ENCODE data around the gene NAV2. TPM values are rescaled to one million over a fixed set of nuclear protein-coding genes. Genes with fewer than 3 reads are reported as not detected.

NAV2 gene
- total and polyA plus RNA-seq, 3 donors from 2014 or later: 3.4 to 6.0 (median 3.9) TPM

GRCh38 chr11:19800714-19801519 is 88.3 kb downstream of the NAV2 start:
- H3K36me3 ChIP-seq (ENCODE audit: low read depth, missing control alignments): no peaks in the 10 kb centered on the region
- H3K27ac ChIP-seq: no peak overlapping the region
- TF ChIP-seq, protein P1, sequence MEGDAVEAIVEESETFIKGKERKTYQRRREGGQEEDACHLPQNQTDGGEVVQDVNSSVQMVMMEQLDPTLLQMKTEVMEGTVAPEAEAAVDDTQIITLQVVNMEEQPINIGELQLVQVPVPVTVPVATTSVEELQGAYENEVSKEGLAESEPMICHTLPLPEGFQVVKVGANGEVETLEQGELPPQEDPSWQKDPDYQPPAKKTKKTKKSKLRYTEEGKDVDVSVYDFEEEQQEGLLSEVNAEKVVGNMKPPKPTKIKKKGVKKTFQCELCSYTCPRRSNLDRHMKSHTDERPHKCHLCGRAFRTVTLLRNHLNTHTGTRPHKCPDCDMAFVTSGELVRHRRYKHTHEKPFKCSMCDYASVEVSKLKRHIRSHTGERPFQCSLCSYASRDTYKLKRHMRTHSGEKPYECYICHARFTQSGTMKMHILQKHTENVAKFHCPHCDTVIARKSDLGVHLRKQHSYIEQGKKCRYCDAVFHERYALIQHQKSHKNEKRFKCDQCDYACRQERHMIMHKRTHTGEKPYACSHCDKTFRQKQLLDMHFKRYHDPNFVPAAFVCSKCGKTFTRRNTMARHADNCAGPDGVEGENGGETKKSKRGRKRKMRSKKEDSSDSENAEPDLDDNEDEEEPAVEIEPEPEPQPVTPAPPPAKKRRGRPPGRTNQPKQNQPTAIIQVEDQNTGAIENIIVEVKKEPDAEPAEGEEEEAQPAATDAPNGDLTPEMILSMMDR (IDR thresholded peaks at IDR 0.05): no peak
- no peak for TF ChIP-seq POLR2A (IDR thresholded peaks at IDR 0.05)
- no peak for DNase-seq
- H3K4me3 ChIP-seq: no peak overlapping the region
- H3K4me1 ChIP-seq: no peaks in the 10 kb centered on the region
- no peaks in the 10 kb centered on the region for H3K27me3 ChIP-seq
- intact Hi-C loops (cut with DNase I; ENCODE audit: low total_unique reads): no loop called here
- H3K9me3 ChIP-seq: no peaks in the 10 kb centered on the region
- WGBS, 2 donors: 59 to 63% methylated on average over 4 of the region's 4 CpGs

DNA sequence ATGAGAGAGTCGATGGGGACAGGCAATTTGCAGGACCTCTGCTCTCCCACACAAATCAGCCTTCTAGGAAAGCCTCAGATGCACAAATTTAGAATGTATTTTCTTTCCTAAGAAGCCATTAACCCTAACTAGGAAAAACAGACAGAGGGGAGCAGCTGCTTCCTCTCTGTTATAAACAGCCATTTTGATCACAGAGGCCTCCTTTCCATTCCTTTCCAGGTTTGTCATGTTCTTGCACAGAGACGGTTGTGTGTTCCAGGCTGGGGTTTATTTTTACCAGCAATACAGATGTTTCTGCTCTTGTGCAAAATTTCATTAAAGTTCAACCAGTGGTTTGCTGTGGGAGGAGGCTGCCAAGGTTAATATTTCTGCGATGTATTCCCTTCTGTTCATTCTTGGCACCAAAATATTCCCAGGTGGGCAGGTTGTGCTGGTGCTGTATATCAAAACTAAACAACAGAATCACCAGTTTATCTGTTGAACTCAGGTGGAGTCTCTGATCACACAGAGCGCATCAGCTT is 90.2 kb downstream of the NAV2 start:
- TF ChIP-seq, protein P1 (IDR thresholded peaks at IDR 0.05): no peak
- TF ChIP-seq POLR2A (IDR thresholded peaks at IDR 0.05): no peak

DNA sequence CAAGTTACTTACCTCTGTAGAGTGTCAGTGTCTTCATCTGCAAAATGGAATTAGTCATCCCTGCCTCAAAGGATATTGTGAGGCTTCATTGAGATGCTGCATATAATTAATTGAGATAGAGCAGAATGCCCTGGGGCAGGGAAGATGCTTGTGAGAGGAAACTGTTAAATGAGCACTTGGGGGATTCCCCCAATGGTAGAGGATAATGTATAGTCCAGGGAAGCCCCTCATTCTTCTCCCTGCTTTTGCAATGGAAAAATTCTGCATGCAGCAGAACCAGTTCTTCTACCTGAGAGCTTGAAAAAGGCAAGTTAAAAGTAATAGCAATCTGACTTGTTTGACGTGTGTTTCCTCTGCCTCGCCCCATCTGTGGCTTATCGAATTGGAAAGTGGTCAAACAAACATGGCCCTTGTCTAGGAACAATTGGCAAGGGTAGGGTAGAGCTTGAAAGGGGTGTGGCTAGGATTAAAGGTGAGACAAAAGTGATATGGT is 90.9 kb downstream of the NAV2 start:
- no peak for TF ChIP-seq POLR2A (IDR thresholded peaks at IDR 0.05)
- TF ChIP-seq, protein P1 (IDR thresholded peaks at IDR 0.05): no peak
- Histone ChIP-seq H3K36me3 (ENCODE audit: low read depth, missing control alignments) (no peaks in the 10 kb centered on the region), H3K4me1 (no peaks in the 10 kb centered on the region), H3K4me3 (no peak overlapping the region), H3K27ac (no peak overlapping the region), H3K27me3 (no peaks in the 10 kb centered on the region), H3K9me3 (no peaks in the 10 kb centered on the region)
- intact Hi-C loops (cut with DNase I; ENCODE audit: low total_unique reads): no loop called here
- 94 to 95% methylated on average over 3 of the region's 3 CpGs for WGBS, 2 donors
- DNase-seq: no peak

More for the DNA sequence above, 90.2 kb downstream of the NAV2 start:
- H3K27me3 ChIP-seq: no peaks in the 10 kb centered on the region
- no peaks in the 10 kb centered on the region for H3K4me1 ChIP-seq
- intact Hi-C loops (cut with DNase I; ENCODE audit: low total_unique reads): no loop called here
- DNase-seq: no peak
- no peaks in the 10 kb centered on the region for H3K36me3 ChIP-seq (ENCODE audit: low read depth, missing control alignments)
- H3K4me3 ChIP-seq: no peak overlapping the region
- WGBS, 2 donors: 58 to 69% methylated on average over 4 of the region's 4 CpGs
- H3K27ac ChIP-seq: no peak overlapping the region
- no peaks in the 10 kb centered on the region for H3K9me3 ChIP-seq

GRCh38 chr11:19805376-19805775 is 92.7 kb downstream of the NAV2 start:
- Histone ChIP-seq H3K4me1 (no peaks in the 10 kb centered on the region), H3K9me3 (no peaks in the 10 kb centered on the region), H3K36me3 (ENCODE audit: low read depth, missing control alignments) (no peaks in the 10 kb centered on the region), H3K27me3 (no peaks in the 10 kb centered on the region), H3K4me3 (no peak overlapping the region), H3K27ac (no peak overlapping the region)
- intact Hi-C loops (cut with DNase I; ENCODE audit: low total_unique reads): no loop called here
- no peak for DNase-seq
- TF ChIP-seq, protein P1 (IDR thresholded peaks at IDR 0.05): no peak
- TF ChIP-seq POLR2A (IDR thresholded peaks at IDR 0.05): no peak
- 67 to 72% methylated on average over 5 of the region's 5 CpGs for WGBS, 2 donors

Measured in testis (tissue), 3 donors.